DMS114 treated with DMSO at 0.1 percent for 48 hours (cell line): ENCODE data around the gene PTGES3.
"Not testable (repeated sequence)": the region's sequence is repeated elsewhere in the genome, so short reads cannot be mapped to it uniquely, and the experiment has no call there.

Source experiments
- DNase-seq: peaks from one replicate; lab custom pipeline; 2025; ENCODE audit not compliant: unreplicated experiment; lab: John Stamatoyannopoulos, UW

PTGES3 gene, protein sequence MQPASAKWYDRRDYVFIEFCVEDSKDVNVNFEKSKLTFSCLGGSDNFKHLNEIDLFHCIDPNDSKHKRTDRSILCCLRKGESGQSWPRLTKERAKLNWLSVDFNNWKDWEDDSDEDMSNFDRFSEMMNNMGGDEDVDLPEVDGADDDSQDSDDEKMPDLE

DNA sequence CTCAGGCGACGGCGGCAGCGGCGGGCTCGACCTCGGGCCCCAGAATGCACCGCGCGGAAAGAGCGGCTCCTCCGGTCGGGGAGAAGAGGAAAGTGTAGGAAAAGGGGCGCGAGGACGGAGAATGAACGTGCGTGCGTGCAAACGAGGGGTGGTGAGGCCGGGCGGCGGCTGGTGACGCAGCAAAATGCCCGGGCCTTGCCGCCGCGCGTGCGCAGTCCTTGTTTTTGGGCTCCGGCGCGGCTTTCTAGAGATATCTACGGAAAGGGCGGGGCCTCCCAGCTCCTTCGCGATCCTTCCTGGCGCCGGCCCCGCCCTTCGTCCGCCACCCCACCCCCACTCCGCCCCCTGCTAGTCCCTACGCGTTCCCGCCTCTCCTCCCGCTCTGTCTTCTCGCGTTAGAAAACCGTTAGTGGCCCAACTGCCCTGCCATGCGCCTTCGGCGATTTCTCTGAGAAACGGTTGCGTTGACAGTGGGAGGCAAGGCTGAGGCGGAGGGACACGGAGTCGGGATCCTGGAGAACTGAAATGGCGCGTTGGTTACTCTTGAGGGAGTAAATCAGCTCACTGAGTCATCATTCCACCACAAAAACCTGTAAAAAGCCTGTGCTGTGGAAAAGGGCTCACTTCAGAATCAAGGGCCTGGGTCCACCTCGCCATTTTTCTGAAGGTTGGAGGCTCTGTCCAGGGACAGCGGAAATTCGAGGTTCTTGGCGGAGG, at the start of gene PTGES3:
TSS of gene PTGES3 (minus strand) at position 156 of the 717 bp plus-strand sequence. CDS start 285 bp downstream, outside the sequence.
- DNase-seq, result peak; percentile 97

DNA sequence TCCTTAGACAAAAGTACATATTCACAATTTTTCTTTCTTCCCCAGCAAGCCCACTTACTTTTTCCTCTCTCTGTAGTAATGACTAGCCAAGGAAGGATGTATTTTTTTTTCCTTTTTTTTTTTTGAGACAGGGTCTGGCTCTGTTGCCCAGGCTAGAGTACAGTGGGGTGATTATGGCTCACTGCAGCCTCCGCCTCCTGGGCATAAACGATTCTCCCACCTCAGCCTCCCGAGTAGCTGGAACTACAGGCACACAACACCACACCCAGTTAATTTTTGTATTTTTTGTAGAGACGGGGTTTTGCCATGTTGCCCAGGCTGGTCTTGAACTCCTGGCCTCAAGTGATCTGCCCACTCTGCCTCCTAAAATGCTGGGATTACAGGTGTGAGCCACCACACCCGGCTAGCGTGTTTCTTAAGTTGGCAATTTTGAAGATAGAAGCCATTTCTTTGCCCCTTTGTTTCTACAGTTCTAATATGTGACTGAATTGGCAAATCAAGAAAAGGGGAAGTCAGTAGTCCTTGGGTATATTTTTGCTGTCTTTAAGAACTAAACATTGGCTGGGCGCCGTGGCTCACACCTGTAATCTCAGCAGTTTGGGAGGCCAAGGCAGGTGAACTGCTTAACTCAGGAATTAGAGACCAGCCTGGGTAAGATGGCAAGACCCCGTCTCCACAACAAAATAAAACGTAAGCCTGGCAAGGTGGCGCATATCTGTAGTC, 40.2 kb upstream of the PTGES3 start:
- DNase-seq, result no peak

DNA sequence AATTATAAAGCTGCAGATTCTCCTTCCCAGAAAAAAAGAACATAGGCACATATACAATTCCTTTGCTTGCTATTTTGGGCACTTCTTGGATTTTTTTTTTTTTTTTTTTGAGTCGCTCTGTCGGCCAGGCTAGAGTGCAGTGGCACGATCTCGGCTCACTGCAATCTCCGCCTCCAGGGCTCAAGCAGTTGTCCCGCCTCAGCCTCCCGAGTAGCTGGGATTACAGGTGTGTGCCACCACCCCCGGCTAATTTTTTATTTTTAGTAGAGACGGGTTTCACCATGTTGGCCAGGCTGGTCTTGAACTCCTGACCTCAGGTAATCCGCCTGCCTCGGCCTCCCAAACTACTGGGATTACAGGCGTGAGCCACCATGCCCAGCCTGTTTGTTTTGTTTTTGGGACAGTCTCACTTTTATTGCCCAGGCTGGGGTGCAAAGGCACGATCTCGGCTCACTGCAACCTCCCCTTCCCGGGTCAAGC, 38.2 kb upstream of the PTGES3 start:
- not testable (repeated sequence) for DNase-seq

DNA sequence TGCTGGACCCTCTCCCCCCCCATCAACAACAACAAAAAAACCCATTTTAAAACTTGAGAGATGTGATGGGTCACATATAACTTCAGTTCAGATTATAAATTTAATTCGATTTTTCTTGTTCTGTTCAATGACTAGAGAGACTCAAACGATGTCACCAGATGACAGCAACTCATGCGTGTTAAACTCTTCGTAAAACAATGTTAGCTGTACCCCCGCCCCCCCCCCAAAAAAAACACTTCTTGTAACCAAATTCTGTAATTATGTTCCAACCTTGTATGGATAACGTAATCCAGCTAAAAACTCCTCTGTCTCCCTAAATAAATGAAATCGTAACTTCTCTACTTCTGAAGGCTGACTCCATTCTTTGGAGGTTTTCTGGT, 37.6 kb upstream of the PTGES3 start:
- DNase-seq, result no peak

DNA sequence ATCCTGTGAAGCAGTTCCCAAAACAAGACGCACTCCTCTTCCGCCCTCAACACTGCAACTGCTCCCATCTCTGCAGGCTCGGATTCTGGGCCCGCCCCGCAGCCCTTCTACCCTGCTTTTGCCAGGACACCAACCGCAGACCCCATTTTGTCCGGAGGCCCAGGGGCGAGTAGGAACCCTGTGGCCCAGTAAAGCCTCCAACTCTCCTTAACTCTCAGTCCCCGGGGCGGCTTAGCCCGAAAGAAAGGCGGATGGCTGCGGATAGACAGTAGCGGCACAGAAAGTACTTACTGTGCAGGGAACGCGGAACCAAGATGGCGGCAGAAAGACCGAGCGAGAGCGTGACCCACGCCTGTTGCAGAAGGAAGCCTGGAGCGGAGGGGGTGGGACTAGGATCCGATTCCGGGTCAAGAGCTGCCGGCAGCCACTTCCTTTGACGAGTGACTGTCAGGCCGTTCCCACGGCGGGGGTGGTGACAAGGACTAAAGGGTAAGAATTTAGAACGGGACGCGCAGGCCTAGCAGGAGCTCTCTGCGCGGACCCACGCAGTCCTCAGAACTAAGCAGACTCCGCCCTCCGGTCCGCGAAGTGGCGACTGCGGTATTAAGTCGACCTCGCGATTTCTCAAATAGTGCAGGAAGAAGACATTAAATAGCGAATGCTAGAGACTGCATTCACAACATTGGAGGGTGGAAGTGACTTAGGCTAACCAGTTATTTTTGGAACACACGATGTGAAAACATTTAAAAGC, 37.1 kb upstream of the PTGES3 start, which contains the start of gene NACA:
TSS of gene NACA (minus strand) at position 328 of the 751 bp plus-strand sequence. CDS start 778 bp downstream, outside the sequence.
- DNase-seq, result peak; percentile 98

DNA sequence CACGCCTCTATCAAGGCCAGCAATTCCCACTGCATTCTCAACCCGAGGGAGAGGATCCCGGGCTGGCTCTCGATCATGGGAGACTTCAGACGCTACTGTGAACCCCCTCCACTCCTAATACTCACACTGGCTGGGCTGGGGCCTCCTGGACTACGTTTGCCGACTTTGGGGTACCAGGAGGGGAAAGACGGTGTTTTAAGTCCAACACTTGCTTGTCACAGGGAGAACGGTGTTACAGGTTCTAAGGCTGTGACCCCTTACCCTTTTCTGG, 36.6 kb upstream of the PTGES3 start:
- DNase-seq, result no peak

DNA sequence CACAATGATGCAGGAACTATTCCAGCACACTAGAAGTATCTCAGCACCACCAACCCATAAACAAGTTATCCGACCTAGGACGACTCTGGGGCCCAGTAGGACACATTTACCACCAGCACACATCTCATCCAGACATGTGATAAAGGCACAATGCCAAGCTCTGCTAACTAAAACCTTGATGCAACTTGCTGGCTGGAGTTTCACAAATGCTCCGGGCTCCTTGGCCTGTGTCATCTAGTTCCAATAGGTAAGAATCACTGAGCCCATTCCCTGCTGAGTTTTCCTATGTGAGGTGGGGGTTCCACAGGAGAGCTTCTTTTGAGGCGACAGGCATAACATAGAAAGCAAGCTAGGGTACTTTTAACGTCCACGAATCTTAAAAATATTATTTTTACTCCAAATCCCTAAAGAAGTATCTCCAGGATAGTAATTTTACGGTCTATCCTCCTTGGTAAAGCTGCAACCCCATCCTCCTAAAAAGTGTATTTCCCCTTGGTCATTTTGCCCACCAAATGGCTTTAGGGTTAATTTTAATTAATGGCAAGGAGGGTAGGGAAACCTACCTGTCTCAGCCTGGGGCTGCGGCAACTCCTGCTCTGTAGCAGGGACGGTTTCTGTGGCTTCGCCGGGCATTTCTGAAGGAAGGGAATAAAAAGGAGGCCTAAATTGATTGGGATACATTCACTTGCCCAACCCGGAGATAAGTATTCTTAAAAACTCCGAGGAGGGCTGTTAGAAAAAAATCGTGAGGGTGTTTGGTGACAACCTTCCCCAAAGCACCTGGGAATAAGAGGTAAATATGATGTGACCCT, 36.0 kb upstream of the PTGES3 start:
- no peak for DNase-seq

DNA sequence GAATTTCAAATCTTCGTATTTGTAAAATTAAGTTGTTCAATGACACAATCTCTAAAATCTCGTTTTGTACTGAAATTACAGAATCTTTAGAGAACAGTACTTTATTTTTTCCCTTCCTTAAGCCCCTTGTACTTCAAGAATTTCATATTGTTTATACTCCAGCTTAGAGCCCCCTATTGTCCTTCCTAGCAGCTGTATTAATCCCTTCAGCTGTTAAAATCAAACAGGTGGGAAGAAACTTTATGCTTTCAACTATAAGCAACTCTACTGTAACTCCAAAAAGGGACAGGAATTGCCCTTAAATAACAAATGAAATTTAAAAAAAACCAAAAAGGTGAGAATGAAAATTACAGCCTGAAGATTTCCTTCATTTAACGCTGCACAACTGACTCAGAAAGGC, 35.3 kb upstream of the PTGES3 start:
- no peak for DNase-seq

DNA sequence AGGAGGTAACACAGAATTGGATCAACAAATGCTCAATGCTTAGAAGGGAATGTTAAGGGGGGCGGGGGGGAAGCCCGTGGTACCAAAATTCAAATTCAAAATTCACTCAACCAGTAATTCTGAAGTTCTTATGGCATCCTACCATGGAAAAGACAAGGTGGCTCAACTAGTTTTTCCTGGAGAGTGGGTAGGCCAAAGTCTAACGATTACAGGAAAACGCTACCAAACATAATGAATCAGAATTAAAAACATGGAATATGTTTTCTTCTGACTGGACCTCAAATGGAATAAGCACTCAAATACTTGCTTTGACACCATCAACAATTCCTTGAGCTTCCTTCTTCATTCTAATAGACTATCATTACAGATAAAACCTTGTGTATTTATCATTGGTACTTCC, 34.7 kb upstream of the PTGES3 start:
- DNase-seq, result no peak

DNA sequence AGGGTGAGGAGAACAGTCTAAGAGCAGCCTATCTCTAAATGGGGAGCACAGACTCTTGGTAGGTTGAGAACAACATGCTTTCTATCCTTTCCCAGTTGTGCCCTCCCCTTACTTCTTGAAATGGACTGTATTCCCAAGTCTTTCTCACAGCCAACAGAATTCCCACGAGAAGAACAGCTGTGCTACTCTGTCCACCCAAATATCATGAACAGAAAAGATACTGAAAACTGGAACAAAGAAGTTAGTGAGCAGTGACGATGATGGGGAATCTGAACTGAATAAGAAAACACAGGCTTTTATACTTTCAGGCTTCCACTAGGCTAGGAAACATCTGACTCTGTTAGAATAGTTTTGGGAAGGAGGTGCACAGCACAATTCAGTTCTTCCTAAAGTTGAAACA, 33.6 kb upstream of the PTGES3 start:
- DNase-seq, result no peak

DNA sequence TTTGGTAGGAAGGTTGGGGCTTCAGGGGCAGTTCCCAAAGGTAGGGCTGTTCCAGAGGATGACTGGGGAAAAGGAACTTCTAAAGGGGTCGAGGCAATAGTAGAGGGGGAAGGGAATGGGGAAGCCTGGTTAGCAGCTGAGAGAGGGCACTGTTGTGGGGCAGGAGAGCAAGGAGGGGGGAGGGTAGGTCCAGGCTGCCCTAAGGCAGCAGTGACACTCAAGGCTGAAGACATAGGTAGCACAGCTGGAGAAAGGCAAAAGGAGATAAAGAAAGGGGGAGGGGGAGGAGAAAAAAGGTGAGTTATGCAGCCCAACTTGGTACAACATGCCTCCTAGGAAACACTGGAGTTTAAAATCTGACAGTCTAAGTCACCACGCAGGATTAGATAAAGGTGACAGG, 33.1 kb upstream of the PTGES3 start:
- no peak for DNase-seq

DNA sequence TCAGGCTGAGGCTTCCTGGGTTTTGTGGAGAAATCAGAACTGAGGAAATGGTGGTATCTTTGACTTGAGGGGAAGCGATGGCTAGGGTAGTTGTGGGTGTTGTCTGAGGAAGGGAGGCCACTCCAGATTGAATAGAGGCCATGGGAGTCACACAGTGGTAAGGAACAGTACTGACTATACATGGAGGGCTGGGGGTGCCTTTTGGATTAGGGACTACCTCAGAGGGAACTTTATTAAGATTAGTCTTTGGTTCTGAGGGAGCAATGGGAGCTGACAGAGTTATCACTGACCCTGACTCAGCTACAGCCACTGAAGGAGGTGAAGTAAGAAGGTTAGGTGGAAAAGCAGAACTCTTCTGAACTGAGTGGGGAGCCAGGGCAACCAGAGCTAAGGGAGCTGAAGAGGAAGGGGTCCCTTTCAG, 32.7 kb upstream of the PTGES3 start:
- no peak for DNase-seq

DNA sequence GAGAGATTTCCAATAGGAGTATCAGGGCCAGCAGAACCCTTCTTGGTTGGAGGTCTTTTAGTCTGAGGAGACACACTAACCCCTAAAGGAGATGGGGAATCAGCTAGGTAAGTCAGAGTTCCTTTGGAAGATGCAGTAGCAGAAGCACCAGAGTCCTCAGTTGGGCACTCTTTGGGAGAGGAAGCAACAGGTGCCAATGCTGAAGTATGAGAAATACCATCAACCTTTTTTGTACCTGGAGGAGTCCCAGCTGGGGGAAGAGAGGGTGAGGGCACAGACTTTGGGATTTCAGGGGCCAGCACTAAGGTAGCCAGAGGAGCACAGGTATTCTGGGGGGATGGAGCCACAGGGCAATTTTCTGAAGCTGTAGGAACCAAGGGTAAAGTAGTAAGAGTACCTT, 31.0 kb upstream of the PTGES3 start:
- DNase-seq, result no peak

DNA sequence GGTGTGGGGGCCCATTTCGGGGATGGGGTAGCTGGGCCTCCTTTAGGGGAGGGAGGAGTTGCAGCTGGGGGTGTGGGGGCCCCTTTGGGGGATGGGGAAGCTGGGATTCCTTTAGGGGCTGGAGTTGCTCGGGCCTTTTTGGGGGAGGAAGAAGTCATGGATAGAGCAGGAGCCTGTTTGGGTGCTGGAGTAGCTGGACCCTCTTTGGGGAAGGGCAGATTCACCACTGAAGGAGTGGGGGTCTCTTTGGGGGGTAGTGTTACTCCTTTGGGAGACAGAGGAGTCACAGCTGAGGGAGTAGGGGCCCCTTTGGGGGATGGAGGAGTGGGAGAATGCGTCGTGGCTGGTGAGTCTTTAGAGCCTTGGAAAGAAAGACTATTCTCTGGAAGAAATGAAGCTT, 30.6 kb upstream of the PTGES3 start:
- DNase-seq, result no peak

DNA sequence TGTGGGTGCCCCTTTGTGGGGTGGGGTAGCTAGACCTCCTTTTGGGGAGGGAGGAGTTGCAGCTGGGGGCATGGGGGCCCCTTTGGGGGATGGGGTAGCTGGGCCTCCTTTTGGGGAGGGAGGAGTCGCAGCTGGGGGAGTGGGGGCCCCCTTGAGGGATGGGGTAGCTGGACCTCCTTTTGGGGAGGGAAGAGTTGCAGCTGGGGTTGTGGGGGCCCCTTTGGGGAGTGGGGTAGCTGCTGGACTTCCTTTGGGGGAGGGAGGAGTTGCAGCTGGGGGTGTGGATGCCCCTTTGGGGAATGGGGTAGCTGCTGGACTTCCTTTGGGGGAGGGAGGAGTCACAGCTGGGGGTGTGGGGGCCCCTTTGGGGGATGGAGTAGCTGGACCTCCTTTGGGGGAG, 30.1 kb upstream of the PTGES3 start:
- DNase-seq, result no peak

DNA sequence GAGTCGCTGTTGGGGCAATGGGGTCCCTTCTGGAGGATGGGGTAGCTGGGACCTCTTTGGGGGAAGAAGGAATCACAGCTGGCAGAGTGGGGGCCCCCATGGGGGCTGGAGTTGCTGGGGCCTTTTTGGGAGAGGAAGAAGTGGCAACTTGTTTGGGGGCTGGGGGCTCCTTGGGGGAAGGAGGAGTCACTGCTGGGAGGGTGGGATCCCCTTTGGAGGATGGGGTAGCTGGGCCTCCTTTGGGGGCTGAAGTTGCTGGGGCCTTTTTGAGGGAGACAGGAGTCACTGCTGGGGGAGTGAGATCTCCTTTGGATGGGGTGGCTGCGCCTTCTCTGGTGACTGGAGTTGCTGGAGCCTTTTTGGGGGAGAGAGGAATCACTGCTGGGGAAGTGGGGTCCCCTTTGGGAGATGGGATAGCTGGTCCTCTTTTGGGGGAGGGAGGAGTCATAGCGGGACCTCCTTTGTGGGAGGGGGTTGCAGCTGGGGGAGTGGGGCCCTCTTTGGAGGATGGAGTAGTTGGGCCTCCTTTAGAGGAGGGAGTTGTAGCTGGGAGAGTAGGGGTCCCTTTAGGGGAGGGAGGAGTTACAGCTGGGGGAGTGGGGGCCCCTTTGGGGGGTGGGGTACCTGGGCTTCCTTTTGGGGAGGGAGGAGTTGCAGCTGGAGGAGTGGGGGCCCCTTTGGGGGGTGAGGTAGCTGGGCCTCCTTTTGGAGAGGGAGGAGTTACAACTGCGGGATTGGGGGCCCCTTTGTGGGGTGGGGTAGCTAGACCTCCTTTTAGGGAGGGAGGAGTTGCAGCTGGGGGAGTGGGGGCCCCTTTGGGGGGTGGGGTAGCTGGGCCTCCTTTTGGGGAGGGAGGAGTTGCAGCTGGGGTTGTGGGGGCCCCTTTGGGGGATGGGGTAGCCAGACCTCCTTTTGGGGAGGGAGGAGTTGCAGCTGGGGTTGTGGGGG, 29.1 kb upstream of the PTGES3 start:
- DNase-seq, result no peak

DNA sequence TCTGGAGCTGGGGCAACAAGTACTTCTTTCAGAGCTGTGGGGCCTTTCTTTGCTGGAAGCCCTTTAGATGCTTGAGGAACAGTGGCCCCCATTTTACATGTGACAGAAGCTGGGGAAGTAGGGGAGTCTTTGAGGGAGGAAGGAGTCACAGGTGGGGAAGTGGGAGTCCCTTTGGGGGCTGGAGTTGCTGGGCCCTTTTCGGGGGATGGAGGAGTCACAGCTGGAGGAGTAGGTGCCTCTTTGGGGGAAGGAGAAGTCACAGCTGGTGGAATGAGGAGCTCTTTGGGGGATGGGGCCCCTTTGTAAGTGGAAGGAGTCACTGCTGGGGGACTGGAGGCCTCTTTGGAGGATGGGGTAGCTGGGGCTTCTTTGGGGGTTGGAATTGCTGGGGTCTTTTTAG, 28.4 kb upstream of the PTGES3 start:
- DNase-seq, result no peak

DNA sequence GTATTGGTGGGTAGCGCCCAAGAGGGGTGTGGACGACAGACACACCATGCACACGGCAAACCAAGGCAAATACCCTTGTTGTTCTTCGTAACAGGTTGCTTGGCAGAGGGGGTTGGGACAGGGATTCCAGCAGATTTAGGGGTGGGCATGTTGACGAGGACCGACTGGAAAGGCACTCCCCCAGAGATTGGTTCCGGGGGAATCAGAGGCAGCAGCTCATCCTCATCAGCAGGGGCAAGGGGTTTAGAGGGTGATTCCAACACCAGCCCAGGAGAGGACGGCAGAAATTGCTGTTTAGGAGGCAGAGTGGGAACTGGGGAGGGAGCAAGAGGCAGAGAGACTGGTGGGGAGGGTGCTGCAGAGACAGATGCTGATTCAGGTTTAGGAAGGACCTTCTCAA, 27.7 kb upstream of the PTGES3 start:
- DNase-seq, result no peak

DNA sequence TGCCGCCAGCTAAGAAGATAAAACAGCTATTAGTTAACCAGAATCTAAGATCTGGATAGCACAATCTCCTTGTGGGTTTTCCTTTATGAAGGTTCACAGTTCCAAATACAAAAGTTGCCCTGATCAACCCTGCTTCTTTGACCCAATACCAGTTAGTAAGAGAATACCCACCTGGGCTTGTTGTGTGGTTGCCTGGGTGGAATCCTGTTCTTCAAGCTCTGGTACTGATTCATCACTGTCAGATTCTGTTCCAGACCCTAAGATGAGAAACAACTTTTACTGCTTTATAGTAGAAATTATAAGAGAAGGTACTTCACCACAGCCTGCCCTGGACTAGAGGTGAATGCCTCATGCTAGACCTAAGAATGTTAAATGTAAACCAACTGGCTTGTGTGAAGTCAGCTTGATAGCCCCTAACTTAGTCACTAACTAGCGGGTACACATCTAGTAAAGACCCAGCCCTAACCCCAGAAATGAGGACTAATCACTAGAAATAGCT, 26.4 kb upstream of the PTGES3 start:
- DNase-seq, result no peak
